Measurements from ENCODE around the gene FXYD1.
"Not testable (repeated sequence)": the region's sequence is repeated elsewhere in the genome, so short reads cannot be mapped to it uniquely, and the experiment has no call there.

The FXYD1 gene

GRCh38 chr19:35099155-35099896, 39.3 kb upstream of the FXYD1 start:
- Histone ChIP-seq H3K36me3 (replicated peaks; ENCODE audit: insufficient read depth, low read length) (no peaks in the 10 kb centered on the region), H3K79me2 (ENCODE audit: low read length) (no peaks in the 10 kb centered on the region), H2AFZ (ENCODE audit: low read length) (no peak overlapping the region), H3K9me2 (replicated peaks; ENCODE audit: insufficient read depth, low read length) (no peaks in the 10 kb centered on the region), H4K20me1 (ENCODE audit: insufficient read depth, low read length) (no peaks in the 10 kb centered on the region), H3K9ac (ENCODE audit: low read length) (no peak overlapping the region), H3F3A (ENCODE audit: insufficient read depth, low read length) (no peaks in the 10 kb centered on the region), H3K4me3 (ENCODE audit: low read length) (no peak overlapping the region), H3K27me3 (replicated peaks; ENCODE audit: insufficient read depth, low read length) (peaks cover 72% of the 10 kb centered on the region), H3K27ac (ENCODE audit: low read length) (no peak overlapping the region), H3K4me2 (ENCODE audit: low read depth, low read length) (no peak overlapping the region), H3K4me1 (ENCODE audit: low read length) (no peaks in the 10 kb centered on the region), H3K9me3 (replicated peaks; ENCODE audit: insufficient read depth, low read length) (no peaks in the 10 kb centered on the region)
- TF ChIP-seq CTCF (IDR thresholded peaks at IDR 0.05; ENCODE audit: low read length): no peak
- no peak for TF ChIP-seq EZH2 (optimal IDR thresholded peaks at IDR 0.05; ENCODE audit: low read depth, low read length)
- TF ChIP-seq EZH2phosphoT487 (IDR thresholded peaks at IDR 0.05; ENCODE audit: low read length): no peak
- no peak for DNase-seq

- H3K9me3 ChIP-seq (replicated peaks; ENCODE audit: insufficient read depth, low read length): no peaks in the 10 kb centered on the region
Observed at GRCh38 chr19:35099897-35100275, 38.7 kb upstream of the FXYD1 start.

GRCh38 chr19:35100588-35101533, 37.8 kb upstream of the FXYD1 start:
- DNase-seq: no peak
- Histone ChIP-seq H3K27me3 (replicated peaks; ENCODE audit: insufficient read depth, low read length) (peaks cover 74% of the 10 kb centered on the region), H3K4me3 (ENCODE audit: low read length) (no peak overlapping the region), H3K27ac (ENCODE audit: low read length) (no peak overlapping the region), H3F3A (ENCODE audit: insufficient read depth, low read length) (no peaks in the 10 kb centered on the region), H3K9ac (ENCODE audit: low read length) (no peak overlapping the region), H3K79me2 (ENCODE audit: low read length) (no peaks in the 10 kb centered on the region), H3K4me1 (ENCODE audit: low read length) (no peaks in the 10 kb centered on the region), H2AFZ (ENCODE audit: low read length) (no peak overlapping the region), H3K4me2 (ENCODE audit: low read depth, low read length) (no peak overlapping the region), H3K9me3 (replicated peaks; ENCODE audit: insufficient read depth, low read length) (no peaks in the 10 kb centered on the region), H3K9me2 (replicated peaks; ENCODE audit: insufficient read depth, low read length) (no peaks in the 10 kb centered on the region), H3K36me3 (replicated peaks; ENCODE audit: insufficient read depth, low read length) (no peaks in the 10 kb centered on the region), H4K20me1 (ENCODE audit: insufficient read depth, low read length) (no peaks in the 10 kb centered on the region)
- no peak for TF ChIP-seq EZH2 (optimal IDR thresholded peaks at IDR 0.05; ENCODE audit: low read depth, low read length)
- TF ChIP-seq CTCF (IDR thresholded peaks at IDR 0.05; ENCODE audit: low read length): no peak
- no peak for TF ChIP-seq EZH2phosphoT487 (IDR thresholded peaks at IDR 0.05; ENCODE audit: low read length)

More at GRCh38 chr19:35099897-35100275, 38.7 kb upstream of the FXYD1 start:
- Histone ChIP-seq H3K27me3 (replicated peaks; ENCODE audit: insufficient read depth, low read length) (peaks cover 76% of the 10 kb centered on the region), H4K20me1 (ENCODE audit: insufficient read depth, low read length) (no peaks in the 10 kb centered on the region), H3K4me3 (ENCODE audit: low read length) (no peak overlapping the region), H3K9ac (ENCODE audit: low read length) (no peak overlapping the region), H3K4me1 (ENCODE audit: low read length) (no peaks in the 10 kb centered on the region), H3K9me2 (replicated peaks; ENCODE audit: insufficient read depth, low read length) (no peaks in the 10 kb centered on the region), H3K27ac (ENCODE audit: low read length) (no peak overlapping the region), H3K79me2 (ENCODE audit: low read length) (no peaks in the 10 kb centered on the region), H3K36me3 (replicated peaks; ENCODE audit: insufficient read depth, low read length) (no peaks in the 10 kb centered on the region), H3K4me2 (ENCODE audit: low read depth, low read length) (no peak overlapping the region), H3F3A (ENCODE audit: insufficient read depth, low read length) (no peaks in the 10 kb centered on the region), H2AFZ (ENCODE audit: low read length) (no peak overlapping the region)
- DNase-seq: no peak
- TF ChIP-seq EZH2phosphoT487 (IDR thresholded peaks at IDR 0.05; ENCODE audit: low read length) (no peak), CTCF (IDR thresholded peaks at IDR 0.05; ENCODE audit: low read length) (no peak), EZH2 (optimal IDR thresholded peaks at IDR 0.05; ENCODE audit: low read depth, low read length) (no peak)

- not testable (repeated sequence) for H3K4me1 ChIP-seq (ENCODE audit: low read length); H3K79me2 ChIP-seq (ENCODE audit: low read length); H3K27ac ChIP-seq (ENCODE audit: low read length); H2AFZ ChIP-seq (ENCODE audit: low read length); H3F3A ChIP-seq (ENCODE audit: insufficient read depth, low read length); H3K9ac ChIP-seq (ENCODE audit: low read length); H3K4me3 ChIP-seq (ENCODE audit: low read length); H3K9me3 ChIP-seq (replicated peaks; ENCODE audit: insufficient read depth, low read length); DNase-seq; H3K36me3 ChIP-seq (replicated peaks; ENCODE audit: insufficient read depth, low read length); H3K9me2 ChIP-seq (replicated peaks; ENCODE audit: insufficient read depth, low read length); H4K20me1 ChIP-seq (ENCODE audit: insufficient read depth, low read length); H3K4me2 ChIP-seq (ENCODE audit: low read depth, low read length)
- H3K27me3 ChIP-seq (replicated peaks; ENCODE audit: insufficient read depth, low read length): peaks cover 68% of the 10 kb centered on the region
Observed at GRCh38 chr19:35101949-35102348, 36.7 kb upstream of the FXYD1 start.

GRCh38 chr19:35103614-35104013, 35.0 kb upstream of the FXYD1 start:
- H3K9me2 ChIP-seq (replicated peaks; ENCODE audit: insufficient read depth, low read length); H3K4me1 ChIP-seq (ENCODE audit: low read length); H3K4me3 ChIP-seq (ENCODE audit: low read length); H3K9ac ChIP-seq (ENCODE audit: low read length); H2AFZ ChIP-seq (ENCODE audit: low read length); H3K79me2 ChIP-seq (ENCODE audit: low read length); H3F3A ChIP-seq (ENCODE audit: insufficient read depth, low read length); H3K9me3 ChIP-seq (replicated peaks; ENCODE audit: insufficient read depth, low read length); H3K4me2 ChIP-seq (ENCODE audit: low read depth, low read length); DNase-seq; H4K20me1 ChIP-seq (ENCODE audit: insufficient read depth, low read length); H3K36me3 ChIP-seq (replicated peaks; ENCODE audit: insufficient read depth, low read length); H3K27ac ChIP-seq (ENCODE audit: low read length): not testable (repeated sequence)
- H3K27me3 ChIP-seq (replicated peaks; ENCODE audit: insufficient read depth, low read length): peaks cover 67% of the 10 kb centered on the region
